NCI-H187 treated with DMSO at 0.1 percent for 48 hours (cell line): ENCODE results near the gene DPYSL5.
A peak's percentile ranks its signal among the peaks of the same experiment; 100 is the strongest.
"Not testable (repeated sequence)": the region's sequence is repeated elsewhere in the genome, so short reads cannot be mapped to it uniquely, and the experiment has no call there.

ENCODE experiments used
- DNase-seq: peaks from one replicate; lab custom pipeline; 2025; lab: John Stamatoyannopoulos, UW

Gene DPYSL5

DNA sequence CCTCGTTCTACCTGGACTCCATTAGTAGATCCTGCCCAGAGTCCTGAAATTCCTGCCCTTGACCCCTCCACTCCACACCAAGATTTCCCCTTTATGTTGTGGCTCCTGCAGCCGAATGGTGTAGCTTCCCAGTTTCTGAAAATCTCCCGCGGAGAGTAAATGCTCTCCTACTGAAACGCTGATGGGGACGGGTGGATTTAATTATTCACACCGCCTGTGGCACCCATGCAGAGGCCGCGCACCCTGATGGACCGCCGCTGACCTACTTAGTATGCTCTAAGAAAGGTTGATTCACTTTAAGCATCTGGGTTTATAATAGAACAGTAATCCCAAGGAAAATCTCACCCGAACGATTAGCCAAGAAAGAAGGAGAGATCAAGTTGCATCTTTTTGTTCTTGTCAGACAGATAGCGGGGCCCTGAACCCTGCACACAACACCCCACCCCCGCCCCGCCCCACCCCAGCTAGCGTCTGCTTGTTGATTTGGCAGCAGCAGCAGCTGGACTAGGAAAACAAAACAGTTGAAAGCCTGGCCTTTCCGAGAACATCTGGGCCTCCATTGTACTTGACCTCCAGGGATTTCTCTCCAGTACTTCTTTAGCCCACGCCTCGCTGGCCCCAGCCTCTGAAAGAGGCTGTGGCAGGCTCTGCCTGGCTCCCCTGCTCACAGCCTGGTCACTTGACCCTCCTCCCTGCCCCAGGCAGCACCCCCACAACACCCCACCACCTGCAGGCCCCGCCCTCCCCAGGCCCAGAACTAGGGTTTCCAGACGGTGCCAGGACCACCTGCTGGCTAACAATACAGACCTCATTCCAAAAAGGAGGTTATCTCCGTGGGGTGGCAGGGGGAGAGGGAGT lies 53.6 kb downstream of the DPYSL5 start:
- no peak for DNase-seq

DNA sequence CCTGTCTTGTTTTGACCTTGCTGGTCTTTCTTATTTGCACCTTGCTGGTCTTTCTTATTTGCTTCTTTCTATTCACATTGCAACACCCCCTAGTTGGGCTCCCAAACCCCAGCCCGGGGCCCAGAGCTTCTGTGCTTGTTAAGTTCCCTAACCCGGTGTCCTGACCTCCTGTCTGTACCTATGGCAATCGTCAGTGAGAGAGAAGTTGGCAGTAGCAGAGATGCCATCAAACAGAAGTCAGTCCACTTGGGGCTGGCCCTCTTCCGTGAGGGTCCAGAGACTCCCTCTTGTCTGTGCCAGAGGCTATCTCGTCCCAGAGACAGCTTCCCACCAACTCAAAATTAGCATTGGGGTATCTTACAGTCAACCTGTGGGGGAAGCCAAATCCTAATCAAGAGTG lies 55.7 kb downstream of the DPYSL5 start:
- DNase-seq, result no peak

DNA sequence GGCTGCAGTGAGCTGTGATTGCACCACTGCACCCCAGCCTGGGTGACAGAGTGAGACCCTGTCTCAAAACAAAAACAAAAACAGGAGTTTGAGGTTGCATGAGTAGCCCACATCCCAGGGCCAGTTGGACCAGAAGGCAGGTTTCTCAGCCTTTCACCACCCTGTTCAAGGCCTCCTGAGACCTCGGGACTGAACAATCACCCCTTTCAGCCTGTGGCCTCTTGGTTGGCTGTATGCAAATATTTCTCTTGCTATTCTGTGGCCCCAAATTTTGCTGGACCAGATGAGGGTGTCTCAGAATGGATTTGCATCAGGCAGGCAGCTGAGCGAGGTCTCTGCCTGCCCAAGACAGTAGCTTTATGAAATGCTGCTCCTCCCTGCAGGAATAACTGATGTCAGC lies 56.9 kb downstream of the DPYSL5 start:
- no peak for DNase-seq

DNA sequence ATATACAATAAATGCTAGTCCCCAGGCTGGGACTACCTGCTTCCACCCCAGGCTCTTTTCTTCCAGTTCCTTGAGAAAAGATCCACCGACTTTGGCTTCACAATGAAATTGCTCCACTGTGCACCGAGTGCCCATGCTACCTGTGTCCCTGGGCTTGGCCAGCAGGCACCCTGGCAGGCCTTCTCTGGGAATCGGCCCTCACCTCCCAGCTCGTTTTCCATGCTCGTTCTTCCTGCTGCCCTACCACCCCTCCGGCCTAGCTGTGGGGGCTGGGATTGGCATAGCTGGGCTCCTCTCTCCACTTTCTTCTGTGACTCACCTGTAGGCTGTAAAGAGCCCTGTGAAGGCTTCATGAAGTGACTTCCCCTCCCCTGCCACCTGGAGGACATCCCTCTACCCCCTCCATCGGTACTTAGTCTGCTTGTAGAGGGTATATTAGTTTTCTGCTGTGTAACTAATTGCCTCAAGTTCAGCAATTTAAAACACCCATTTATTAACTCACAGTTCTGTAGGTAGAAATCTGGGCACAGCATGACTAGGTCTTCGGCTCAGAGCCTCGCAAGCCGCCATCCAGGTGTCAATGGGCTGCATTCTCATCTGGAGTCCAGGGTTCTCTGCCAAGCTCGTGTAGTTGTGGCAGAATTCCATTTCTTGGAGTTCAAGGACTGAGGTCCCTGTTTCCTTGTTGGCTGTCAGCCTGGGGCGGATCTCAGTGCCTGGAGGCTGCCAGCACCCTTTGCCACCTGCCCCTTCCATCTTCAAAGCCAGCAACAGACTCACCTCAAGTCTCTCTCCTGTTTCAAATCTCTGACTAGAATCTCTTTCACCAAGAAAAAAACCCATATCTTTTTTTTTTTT lies 57.6 kb downstream of the DPYSL5 start:
- no peak for DNase-seq

DNA sequence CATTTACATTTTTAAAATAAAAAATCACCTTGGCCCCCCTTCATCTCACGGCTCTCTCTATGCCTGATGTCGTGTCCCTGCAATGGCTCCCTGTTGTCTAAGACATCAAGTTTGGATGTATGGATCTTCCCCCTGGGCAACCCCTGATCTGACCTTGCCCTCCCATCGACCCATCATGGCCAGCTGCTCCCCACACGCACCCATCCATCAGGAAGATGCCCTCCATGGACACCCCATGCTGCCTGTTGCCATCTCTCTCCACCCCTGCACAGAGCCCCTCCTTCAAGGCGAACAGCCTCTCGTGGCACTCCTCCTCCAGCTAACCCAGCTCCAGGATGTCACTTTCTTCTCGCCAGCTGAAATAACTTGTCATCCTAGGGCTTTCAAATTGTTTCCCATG lies 59.5 kb downstream of the DPYSL5 start:
- no peak for DNase-seq

DNA sequence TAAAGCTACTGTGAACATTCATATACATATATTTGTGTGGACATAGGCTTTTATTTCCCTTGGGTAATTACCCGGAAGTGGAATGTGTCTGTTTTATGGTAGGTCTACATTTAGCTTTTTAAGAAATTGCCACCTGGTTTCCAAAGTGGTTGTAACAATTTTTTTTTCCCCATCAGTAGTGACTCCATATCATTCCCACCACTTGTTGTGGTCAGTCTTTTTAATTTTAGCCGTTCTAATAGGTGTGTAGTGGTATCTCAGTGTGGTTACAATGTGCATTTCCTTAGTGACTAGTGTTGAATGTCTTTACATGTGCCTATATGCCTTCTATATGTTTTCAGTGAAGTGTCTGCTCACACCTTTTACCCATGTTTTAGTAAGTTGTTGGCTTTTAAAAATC lies 62.2 kb downstream of the DPYSL5 start:
- no peak for DNase-seq

DNA sequence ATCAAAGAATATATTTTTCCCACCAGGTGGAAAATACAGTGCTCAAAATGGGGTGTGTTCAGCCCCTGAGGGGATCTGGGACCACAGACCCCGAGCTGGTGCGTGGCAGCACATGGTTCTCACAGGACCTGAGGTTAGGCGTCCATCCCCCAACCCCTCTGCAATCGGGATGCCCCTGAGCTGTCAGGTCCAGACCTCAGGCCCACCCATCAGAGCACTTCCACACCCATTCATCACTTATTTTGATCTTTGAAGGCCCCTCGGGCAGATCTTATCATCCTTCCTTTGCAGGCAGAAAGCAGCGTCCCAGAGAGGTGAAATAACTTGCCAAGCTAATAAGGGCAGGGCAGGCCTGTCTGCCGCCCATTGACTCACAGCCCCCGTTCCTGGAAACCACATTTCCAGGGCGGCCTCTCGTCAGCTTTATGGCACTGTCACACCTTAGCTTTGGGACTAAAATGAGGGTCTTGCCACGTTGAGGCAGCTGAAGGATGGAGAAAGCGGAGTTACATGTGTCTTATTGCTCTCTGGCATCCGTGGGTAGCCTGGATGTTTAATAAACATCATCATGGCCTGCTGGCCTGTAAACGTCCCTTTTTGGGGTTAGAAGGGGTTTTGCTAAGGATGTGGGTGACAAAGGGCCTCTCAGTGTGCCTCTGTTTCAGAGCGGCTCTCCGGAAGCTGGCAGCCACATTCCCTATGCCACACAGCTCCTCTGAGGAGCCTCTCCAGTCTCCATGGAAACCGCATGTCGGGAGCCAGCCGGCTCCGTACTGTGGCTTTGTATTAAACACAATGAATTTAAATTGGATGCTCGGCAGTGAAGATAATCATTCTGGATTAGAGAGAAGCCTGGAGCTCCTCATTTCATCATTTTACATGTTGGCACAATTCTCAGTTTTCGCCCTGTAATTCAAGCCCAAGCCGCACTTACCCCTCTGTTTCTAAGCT lies 64.3 kb downstream of the DPYSL5 start:
- DNase-seq, result peak; percentile 26

DNA sequence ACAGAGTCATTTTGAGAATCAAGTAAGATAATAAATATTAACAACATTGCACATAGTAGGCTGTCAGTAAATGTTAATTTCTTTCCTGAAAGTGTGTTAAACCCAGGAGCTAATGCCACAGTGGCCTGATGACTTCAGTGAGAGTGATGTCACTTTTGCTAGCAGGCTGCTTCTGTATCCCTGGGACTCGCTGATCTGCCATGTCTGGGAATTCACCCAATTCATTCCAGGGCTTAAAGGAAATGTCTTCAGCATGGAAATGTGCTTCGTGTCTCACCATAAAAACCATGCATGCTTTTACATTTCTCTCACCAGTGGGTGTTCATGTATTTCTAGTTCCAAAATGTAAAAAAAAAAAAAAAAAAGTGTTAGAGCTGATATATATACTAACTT lies 65.7 kb downstream of the DPYSL5 start:
- no peak for DNase-seq

DNA sequence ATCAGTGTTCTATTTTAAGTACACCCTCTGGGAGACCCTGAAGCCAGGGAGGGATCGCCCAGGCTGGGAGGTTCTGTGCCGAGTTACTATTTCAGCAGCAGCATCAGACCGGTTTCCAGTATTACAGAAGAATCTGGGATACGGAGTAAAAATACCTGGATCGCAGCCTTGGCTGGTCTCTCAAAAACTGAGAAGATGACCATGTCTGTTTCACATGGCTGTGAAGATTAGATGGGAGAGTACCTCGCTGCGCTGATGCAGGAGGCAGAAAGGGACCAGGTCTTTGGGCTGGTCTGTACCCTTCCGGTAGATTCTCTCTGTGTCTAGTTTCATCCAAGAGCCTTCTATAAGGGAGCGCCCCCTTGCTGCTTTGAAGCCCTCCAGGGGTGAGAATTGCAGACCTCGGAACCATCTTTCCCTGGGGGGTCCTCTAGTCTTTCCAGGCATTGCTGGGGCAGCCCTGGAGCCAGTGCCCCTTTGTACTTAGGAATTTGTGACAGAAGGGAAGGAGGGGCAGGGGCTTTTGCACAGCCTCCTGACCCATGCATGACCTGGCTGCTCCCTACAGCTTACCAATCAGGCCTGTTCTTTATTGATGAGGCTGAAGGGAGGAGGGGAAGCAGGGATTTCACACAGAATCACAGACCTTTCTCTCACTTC lies 66.2 kb downstream of the DPYSL5 start:
- DNase-seq, result no peak

DNA sequence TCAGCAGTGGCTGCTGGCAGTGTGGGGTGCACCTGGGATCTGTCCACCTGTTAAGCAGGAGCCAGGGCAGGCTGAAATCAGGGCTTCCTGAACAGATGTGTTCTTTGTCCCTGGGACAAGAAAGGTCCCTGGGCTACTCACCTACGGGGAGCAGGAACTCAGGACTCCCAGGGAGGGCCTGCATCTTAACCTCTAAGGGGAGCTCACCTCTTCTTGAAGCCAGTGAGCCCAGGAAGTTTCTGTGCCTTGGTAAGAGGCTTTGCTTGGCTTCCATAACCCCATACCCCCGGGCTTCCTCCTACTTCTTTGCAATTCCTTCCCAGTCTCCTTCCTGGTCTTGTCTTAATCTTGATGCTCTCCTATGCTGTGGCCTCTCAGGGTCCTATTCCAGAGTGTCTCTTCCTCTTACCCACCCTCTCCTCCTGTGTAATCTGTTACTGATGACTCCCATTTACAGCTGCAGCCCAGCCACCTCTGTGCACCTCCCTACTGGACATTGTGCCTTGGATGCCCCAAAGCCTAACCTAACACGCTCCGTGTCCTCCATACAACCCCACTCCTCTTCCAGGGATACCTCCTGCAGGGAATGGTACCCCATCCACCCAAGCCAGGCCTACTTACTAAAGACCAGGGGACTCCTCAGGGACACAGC lies 66.9 kb downstream of the DPYSL5 start:
- DNase-seq, result no peak

DNA sequence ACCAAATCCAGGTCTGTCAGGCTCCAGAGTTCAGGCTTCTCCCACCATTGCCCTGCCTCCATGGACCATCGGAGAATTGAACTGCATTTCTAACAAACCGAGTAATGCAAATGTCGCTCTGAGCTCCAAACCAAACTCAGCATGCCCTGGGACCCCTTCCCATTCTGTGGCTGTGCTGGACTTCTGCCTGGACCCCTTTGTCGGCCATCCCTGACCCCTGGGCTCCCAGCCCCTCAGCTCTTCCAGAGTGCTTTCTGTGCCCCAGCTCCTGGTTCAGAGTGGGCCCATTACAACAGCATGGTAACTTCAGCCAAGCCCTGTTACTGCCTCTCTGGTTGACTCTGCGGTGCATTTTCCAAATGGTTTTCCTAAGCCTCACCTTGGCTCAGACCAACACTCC lies 67.4 kb downstream of the DPYSL5 start:
- DNase-seq, result no peak

DNA sequence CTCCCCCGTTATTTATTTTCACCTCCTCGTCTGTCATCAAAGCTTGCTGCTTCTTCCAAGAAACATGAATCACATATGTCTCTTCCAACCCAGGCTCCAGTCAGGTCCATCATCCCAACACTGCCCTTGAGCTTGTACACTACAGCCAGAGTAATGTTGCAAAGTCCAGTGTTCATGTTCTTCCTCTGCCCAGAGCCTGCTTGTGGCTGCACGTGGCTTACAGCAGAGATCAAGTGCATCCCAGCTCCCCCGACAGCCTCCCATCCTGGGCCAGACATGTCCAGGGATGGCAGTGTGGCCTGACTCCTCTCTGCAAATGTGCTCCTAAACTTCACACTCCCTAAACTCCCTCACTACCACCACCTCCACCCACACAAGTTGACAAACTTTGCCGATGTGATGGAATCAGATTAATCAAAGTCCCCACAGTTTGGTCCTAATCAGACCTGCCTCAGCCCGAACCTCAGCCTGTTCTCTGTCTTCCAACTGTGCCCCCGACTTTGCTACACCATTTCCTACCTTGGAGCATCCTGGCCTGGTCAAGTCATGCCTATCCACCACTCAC lies 68.3 kb downstream of the DPYSL5 start:
- no peak for DNase-seq

DNA sequence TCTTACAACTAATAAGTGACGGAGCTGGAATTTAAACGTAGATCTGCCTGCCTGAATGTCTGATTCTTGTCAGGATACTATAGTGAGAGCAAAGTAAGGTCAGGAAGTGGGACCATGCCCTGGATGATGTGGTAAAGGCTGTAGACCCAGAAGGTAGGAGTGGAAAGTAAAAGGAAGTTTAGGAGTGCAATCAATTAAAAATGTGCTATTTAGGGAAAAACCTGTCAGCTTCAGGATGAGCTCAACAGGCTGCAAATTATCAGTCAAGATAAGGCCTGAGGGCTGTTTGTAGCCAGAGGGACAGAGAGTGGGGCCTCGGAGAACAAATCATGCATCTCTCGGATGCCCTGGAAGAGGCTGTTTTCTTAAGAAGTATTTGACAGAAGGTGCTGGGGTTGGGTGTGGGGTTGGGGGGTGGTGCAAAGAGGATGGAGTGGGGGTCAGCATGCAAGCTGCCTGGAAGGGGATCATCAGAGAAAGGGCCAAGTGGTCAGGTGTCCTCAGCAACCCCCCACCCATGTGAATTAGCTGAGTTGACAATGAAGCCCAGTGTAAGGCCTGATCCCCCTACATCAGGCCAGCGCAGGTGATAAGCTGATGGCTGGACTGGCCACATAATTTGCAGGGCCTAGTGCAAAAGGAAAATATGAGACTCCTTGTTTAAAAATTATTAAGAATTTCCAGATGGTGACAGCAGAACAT lies 69.4 kb downstream of the DPYSL5 start:
- no peak for DNase-seq

DNA sequence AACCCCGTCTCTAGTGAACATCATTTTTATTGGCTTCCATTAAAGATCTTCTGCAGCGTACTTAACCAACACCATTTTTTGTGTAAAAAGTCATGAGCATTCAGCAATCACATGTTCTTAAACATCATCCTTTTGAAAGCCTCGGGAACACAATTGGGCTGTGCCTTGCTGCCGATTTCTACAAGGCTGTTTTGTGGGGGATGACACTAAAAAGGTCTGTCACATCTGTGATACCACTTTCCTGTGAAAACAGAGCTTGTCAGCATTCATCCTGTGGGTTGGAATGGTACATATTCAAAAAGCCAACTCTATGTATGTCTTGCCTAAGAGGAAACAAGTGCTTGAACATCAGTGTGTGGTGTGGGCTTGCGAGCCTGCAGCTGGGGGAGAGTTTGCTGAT lies 73.4 kb downstream of the DPYSL5 start:
- no peak for DNase-seq

DNA sequence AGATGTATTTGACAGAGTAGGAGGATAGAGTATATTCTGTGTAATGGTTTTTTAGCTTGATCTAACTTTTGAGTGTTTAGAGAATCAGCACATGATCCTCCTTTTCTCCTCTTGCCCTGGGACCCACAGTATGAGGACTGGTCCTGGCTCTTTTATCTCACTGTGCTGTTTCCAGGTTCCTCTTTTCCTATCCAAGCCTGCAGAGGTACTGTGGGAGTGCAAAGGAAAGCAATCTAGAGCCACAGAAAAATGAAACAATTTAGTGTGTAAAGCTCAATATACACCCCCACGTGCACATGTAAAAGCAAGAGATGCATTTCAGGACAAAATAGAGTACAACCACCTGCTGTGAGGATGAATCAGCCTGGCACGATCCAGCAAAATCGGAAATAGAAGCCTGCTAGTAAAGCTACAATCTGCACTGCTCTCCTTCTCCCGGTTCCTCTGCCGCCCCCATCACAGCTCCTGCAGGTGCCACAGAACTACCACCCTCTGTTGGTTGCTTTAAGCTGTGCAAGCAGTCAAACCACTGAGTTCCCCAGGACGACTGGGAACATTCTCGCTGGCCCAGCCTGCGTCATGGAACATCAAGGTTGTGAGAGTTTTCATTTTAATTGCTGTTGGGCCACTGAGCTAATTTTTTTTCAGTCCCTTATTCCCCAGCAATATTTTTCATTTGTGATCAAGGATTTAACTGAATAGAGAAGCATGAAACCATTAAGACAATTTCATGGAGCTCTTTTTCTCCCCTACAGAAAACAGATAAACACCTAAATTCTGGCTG lies 74.7 kb downstream of the DPYSL5 start:
- DNase-seq, result peak; percentile 29

DNA sequence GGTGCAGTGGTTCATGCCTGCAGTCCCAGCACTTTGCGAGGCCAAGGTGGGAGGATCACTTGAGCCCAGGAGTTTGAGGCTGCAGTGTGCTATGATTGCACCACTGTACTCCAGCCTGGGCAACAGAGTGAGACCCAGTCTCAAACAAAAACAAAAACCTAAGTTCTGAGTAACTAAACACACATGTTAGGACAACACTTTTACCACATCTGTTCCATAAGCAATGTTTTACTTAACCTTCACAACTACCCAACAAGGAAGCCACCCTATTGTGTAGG lies 75.2 kb downstream of the DPYSL5 start:
- not testable (repeated sequence) for DNase-seq

DNA sequence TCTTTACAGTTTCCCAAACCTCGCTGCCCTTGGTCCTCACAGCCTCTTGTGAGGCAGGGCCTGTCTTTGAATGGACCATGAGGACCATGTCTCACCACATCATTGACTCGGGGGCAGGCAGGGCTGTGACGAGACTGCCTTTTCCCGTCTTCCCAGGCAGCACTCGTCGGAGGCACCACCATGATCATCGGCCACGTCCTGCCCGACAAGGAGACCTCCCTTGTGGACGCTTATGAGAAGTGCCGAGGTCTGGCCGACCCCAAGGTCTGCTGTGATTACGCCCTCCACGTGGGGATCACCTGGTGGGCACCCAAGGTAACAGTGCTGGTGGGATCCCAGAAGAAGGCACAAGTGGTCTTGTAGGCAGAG lies 76.8 kb downstream of the DPYSL5 start:
- DNase-seq, result no peak

DNA sequence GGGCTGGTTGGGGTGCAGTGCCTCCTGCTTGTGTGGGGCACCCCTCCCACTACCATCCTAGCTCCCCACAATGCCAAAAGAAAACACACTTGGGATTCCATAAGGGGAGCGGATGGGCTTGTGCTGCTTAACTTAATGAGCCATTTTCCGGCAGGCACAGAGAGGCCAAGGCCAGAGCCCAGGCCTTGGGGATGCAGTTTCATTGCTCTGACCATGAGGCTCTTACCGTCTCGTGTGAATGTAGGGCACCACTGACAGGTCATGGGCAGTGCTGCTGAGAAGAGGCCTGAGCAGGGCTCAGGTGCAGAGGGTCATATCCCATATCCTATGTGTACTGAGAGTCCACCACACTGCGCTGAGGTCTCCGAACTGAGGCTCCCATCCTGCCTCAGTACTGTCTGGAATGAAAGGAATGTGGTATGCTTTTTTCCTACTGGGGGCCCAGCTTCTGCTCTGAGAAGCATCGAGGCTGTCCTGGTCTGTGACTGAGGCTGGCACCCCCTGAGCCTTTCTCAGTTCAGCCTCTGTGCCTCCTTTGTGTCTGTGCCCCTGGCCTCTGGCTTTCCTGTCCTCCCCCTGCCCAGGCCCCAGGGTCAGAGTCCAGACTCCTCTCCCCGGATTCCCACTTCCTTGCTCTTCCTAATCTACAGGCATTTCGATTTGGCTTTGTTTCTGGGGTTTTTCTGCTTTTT lies 77.3 kb downstream of the DPYSL5 start:
- no peak for DNase-seq

DNA sequence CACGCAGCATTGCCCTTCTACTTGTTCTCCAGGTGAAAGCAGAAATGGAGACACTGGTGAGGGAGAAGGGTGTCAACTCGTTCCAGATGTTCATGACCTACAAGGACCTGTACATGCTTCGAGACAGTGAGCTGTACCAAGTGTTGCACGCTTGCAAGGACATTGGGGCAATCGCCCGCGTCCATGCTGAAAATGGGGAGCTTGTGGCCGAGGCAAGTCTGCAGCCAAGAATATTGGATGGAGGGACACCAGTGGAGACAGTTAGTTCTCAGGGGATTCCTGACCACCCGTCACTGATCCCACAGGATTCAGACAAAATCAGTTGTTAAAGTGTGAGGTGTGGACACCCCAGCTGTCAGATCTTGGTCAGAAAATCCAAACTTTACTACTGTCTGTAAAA lies 79.3 kb downstream of the DPYSL5 start:
- DNase-seq, result no peak
